Astrocyte (in vitro differentiated cells and primary cell): ENCODE measurements around the gene NAV2.

Source experiments
- EZH2 ChIP-seq: IDR thresholded peaks from 2 replicates; pipeline ENCODE4 v1.6.1; 2012; ENCODE audit warnings: mild to moderate bottlenecking, low read length, inconsistent platforms; ENCODE audit not compliant: insufficient read depth
- TF ChIP-seq, protein P1 (sequence below): IDR thresholded peaks from 2 replicates; pipeline ENCODE4 v1.5.1; 2011; ENCODE audit warnings: low read depth, mild to moderate bottlenecking, inconsistent platforms, low read length, moderate library complexity; ENCODE audit not compliant: insufficient read depth

DNA sequence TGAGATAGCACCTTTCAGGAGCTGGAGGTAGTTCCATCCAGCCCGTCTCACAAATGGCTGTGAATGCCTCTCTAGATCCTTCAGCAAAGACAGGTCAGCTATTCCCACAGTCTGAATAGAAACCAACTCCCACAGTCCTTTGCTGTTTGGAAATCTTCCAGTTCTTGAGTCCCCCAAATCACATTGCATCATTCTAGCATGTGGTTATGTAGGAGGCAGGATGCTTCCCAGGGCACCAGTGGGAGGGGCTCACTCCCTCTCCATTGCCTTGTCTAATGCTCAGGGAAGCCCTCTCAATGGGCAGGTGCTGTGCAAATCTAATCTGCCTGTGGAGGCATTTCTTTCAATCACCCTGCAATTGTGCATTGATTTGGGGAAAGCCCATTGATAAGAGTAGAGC lies 14.6 kb downstream of the NAV2 start:
- TF ChIP-seq EZH2: no peak
- TF ChIP-seq, protein P1, sequence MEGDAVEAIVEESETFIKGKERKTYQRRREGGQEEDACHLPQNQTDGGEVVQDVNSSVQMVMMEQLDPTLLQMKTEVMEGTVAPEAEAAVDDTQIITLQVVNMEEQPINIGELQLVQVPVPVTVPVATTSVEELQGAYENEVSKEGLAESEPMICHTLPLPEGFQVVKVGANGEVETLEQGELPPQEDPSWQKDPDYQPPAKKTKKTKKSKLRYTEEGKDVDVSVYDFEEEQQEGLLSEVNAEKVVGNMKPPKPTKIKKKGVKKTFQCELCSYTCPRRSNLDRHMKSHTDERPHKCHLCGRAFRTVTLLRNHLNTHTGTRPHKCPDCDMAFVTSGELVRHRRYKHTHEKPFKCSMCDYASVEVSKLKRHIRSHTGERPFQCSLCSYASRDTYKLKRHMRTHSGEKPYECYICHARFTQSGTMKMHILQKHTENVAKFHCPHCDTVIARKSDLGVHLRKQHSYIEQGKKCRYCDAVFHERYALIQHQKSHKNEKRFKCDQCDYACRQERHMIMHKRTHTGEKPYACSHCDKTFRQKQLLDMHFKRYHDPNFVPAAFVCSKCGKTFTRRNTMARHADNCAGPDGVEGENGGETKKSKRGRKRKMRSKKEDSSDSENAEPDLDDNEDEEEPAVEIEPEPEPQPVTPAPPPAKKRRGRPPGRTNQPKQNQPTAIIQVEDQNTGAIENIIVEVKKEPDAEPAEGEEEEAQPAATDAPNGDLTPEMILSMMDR: no peak
